Measurements from ENCODE around the gene EXD2. TPM values are rescaled to one million over a fixed set of nuclear protein-coding genes. Genes with fewer than 3 reads are reported as not detected.
A peak's percentile ranks its signal among the peaks of the same experiment; 100 is the strongest.

EXD2 gene
- total and polyA plus RNA-seq, 2 of the 13 experiments (the other 11 are each of a cell fraction or from before 2014, with no cell fraction given), result 9.5 to 15.1 TPM

DNA sequence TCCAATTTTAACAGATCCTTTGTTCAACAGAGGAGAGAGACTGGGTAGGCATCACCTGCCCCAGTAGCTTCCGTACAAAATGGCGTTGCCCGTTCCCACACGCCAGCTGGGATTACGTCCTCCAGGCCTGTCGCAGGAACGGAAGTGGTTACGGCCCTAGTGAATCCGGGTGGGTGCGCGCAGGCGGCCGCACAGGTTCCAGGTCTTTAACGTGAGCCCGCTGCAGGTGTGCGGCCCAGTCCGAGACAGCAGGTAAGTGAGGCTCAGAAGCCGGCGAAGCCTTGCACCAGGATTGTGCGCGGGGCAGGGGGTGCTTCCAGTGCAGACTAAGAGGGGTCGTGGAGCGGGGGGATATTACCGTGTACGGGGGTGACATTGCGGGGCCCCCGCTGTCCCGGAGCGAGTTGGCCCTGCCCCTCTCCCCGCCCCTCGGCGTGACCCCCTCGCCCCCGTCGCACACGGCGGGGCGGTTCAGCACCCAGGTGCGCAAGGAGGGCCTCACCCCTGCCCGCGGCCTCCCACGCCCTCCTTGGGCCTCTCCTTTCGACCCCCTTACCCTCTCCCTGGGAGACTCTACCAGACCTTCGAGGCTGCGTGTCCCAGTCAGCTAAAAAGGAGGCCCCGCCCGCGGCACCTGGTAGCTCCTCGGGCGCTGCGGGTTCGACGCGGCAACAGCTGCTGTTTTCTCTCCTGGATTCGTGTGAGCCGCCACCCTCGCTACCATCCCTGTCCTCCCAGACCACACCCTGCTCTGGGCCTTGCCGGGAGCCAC lies at the start of gene EXD2 (continued):
- TF ChIP-seq ZNF296 (CRISPR knock-in tag; conservative IDR thresholded peaks at IDR 0.05) (0 out of 2 replicates have a peak, but pooled peaks have one; percentile 53), SMAD1 (CRISPR knock-in tag; IDR thresholded peaks at IDR 0.05; ENCODE audit: borderline replicate concordance, low read depth) (0 out of 2 replicates have a peak, but pooled peaks have one; percentile 45), YEATS2 (CRISPR knock-in tag; IDR thresholded peaks at IDR 0.05; ENCODE audit: borderline replicate concordance) (peak; percentile 80), ZFAT (CRISPR knock-in tag; conservative IDR thresholded peaks at IDR 0.05) (0 out of 2 replicates have a peak, but pooled peaks have one; percentile 16), ZFP82 (CRISPR knock-in tag; IDR thresholded peaks at IDR 0.05; ENCODE audit: borderline replicate concordance) (no peak; the same call in 1 of the 2 replicates), ZNF598 (CRISPR knock-in tag; IDR thresholded peaks at IDR 0.05; ENCODE audit: borderline replicate concordance) (no peak), ZNF558 (CRISPR knock-in tag; IDR thresholded peaks at IDR 0.05; ENCODE audit: borderline replicate concordance) (no peak), HNRNPLL (IDR thresholded peaks at IDR 0.05; ENCODE audit: low read depth, low read length, poor library complexity, severe bottlenecking) (peak; percentile 84), NCOA2 (CRISPR knock-in tag; IDR thresholded peaks at IDR 0.05) (peak; percentile 41; the same call in 1 of the 2 replicates), NR2F6 (IDR thresholded peaks at IDR 0.05) (peak; percentile 64; the same call in 1 of the 2 replicates), NR2F6 (CRISPR knock-in tag; IDR thresholded peaks at IDR 0.05) (peak; percentile 53; the same call in 1 of the 2 replicates)
- TF ChIP-seq, protein P1, sequence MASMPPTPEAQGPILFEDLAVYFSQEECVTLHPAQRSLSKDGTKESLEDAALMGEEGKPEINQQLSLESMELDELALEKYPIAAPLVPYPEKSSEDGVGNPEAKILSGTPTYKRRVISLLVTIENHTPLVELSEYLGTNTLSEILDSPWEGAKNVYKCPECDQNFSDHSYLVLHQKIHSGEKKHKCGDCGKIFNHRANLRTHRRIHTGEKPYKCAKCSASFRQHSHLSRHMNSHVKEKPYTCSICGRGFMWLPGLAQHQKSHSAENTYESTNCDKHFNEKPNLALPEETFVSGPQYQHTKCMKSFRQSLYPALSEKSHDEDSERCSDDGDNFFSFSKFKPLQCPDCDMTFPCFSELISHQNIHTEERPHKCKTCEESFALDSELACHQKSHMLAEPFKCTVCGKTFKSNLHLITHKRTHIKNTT (CRISPR knock-in tag; IDR thresholded peaks at IDR 0.05), result no peak
- TF ChIP-seq, protein P2, sequence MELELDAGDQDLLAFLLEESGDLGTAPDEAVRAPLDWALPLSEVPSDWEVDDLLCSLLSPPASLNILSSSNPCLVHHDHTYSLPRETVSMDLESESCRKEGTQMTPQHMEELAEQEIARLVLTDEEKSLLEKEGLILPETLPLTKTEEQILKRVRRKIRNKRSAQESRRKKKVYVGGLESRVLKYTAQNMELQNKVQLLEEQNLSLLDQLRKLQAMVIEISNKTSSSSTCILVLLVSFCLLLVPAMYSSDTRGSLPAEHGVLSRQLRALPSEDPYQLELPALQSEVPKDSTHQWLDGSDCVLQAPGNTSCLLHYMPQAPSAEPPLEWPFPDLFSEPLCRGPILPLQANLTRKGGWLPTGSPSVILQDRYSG (CRISPR knock-in tag; IDR thresholded peaks at IDR 0.05), result peak; percentile 47; the same call in 1 of the 2 replicates
- TF ChIP-seq, protein P3, sequence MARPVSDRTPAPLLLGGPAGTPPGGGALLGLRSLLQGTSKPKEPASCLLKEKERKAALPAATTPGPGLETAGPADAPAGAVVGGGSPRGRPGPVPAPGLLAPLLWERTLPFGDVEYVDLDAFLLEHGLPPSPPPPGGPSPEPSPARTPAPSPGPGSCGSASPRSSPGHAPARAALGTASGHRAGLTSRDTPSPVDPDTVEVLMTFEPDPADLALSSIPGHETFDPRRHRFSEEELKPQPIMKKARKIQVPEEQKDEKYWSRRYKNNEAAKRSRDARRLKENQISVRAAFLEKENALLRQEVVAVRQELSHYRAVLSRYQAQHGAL (CRISPR knock-in tag; IDR thresholded peaks at IDR 0.05; ENCODE audit: not compliant biosample characterization), result no peak
- TF ChIP-seq, protein P4, sequence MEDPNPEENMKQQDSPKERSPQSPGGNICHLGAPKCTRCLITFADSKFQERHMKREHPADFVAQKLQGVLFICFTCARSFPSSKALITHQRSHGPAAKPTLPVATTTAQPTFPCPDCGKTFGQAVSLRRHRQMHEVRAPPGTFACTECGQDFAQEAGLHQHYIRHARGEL (CRISPR knock-in tag; IDR thresholded peaks at IDR 0.05), result no peak; the same call in 1 of the 2 replicates
- TF ChIP-seq, protein P5, sequence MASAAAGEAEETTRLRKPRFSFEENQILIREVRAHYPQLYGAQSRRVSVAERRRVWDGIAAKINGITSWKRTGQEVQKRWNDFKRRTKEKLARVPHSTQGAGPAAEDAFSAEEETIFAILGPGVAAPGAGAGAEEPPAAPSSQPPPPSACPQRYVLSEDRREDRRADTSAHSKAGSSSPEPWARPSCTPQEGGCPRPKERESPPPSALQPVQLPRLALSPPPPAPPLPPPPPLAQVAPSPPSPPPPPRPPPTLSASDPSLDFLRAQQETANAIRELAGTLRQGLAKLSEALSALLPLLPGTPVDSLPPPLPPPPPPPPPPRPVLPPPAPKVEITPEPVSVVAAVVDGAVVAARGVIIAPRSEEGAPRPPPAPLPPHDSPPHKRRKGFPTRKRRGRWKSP (CRISPR knock-in tag; IDR thresholded peaks at IDR 0.05), result 0 out of 2 replicates have a peak, but pooled peaks have one; percentile 56
- TF ChIP-seq, protein P6, sequence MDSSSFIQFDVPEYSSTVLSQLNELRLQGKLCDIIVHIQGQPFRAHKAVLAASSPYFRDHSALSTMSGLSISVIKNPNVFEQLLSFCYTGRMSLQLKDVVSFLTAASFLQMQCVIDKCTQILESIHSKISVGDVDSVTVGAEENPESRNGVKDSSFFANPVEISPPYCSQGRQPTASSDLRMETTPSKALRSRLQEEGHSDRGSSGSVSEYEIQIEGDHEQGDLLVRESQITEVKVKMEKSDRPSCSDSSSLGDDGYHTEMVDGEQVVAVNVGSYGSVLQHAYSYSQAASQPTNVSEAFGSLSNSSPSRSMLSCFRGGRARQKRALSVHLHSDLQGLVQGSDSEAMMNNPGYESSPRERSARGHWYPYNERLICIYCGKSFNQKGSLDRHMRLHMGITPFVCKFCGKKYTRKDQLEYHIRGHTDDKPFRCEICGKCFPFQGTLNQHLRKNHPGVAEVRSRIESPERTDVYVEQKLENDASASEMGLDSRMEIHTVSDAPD (CRISPR knock-in tag; IDR thresholded peaks at IDR 0.05), result no peak
- TF ChIP-seq, protein P7, sequence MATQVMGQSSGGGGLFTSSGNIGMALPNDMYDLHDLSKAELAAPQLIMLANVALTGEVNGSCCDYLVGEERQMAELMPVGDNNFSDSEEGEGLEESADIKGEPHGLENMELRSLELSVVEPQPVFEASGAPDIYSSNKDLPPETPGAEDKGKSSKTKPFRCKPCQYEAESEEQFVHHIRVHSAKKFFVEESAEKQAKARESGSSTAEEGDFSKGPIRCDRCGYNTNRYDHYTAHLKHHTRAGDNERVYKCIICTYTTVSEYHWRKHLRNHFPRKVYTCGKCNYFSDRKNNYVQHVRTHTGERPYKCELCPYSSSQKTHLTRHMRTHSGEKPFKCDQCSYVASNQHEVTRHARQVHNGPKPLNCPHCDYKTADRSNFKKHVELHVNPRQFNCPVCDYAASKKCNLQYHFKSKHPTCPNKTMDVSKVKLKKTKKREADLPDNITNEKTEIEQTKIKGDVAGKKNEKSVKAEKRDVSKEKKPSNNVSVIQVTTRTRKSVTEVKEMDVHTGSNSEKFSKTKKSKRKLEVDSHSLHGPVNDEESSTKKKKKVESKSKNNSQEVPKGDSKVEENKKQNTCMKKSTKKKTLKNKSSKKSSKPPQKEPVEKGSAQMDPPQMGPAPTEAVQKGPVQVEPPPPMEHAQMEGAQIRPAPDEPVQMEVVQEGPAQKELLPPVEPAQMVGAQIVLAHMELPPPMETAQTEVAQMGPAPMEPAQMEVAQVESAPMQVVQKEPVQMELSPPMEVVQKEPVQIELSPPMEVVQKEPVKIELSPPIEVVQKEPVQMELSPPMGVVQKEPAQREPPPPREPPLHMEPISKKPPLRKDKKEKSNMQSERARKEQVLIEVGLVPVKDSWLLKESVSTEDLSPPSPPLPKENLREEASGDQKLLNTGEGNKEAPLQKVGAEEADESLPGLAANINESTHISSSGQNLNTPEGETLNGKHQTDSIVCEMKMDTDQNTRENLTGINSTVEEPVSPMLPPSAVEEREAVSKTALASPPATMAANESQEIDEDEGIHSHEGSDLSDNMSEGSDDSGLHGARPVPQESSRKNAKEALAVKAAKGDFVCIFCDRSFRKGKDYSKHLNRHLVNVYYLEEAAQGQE (IDR thresholded peaks at IDR 0.05; ENCODE audit: borderline replicate concordance in 1 of 2, low read depth in 1 of 2, low read length in 2 of 2), result no peak

All from HepG2 (cell line).